ENCODE data around the gene CASK.

CASK gene

DNA sequence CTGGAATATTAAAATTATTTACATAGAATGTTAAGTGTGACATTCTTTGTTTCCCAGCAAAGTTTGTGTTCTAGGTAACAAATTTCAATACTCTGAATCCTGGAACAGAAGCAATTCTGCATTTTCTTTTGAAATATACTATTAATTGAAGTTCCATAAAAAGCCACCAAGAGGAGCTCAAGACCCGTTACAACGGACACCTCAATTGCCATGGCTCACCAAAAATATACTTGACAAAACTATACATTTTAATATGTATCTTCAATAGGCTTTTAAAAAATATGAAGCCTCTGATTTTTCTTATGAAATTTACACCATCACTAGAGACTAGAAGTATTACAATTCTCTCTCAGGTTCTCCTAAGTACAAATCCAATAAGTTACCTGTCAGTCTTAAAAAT lies 364.8 kb downstream of the CASK start:
- Histone ChIP-seq H4K20me1 (ENCODE audit: insufficient read depth, low read length) (no peaks in the 10 kb centered on the region), H3K79me2 (ENCODE audit: insufficient read depth, low read length) (no peaks in the 10 kb centered on the region), H3K4me3 (ENCODE audit: low read depth, low read length, poor library complexity, severe bottlenecking) (no peak overlapping the region), H3K9me2 (ENCODE audit: low read depth, low read length) (no peaks in the 10 kb centered on the region), H3K27me3 (ENCODE audit: insufficient read depth, low read length) (no peaks in the 10 kb centered on the region), H3K27ac (ENCODE audit: low read depth, low read length, poor library complexity, severe bottlenecking) (no peak overlapping the region), H3K36me3 (ENCODE audit: insufficient read depth, low read length) (no peaks in the 10 kb centered on the region; the same call in 1 of the 2 replicates), H3F3A (ENCODE audit: insufficient read depth, low read length) (no peaks in the 10 kb centered on the region), H3K4me1 (ENCODE audit: insufficient read depth, low read length, severe bottlenecking) (peaks cover 52% of the 10 kb centered on the region), H3K9me3 (ENCODE audit: low read length) (no peaks in the 10 kb centered on the region), H2AFZ (ENCODE audit: low read length) (no peak overlapping the region), H3K4me2 (ENCODE audit: low read length) (no peak overlapping the region), H3K9ac (ENCODE audit: low read length) (no peak overlapping the region)
- no peak for TF ChIP-seq EZH2 (IDR thresholded peaks at IDR 0.05; ENCODE audit: borderline replicate concordance, low read length)
- TF ChIP-seq, protein P1, sequence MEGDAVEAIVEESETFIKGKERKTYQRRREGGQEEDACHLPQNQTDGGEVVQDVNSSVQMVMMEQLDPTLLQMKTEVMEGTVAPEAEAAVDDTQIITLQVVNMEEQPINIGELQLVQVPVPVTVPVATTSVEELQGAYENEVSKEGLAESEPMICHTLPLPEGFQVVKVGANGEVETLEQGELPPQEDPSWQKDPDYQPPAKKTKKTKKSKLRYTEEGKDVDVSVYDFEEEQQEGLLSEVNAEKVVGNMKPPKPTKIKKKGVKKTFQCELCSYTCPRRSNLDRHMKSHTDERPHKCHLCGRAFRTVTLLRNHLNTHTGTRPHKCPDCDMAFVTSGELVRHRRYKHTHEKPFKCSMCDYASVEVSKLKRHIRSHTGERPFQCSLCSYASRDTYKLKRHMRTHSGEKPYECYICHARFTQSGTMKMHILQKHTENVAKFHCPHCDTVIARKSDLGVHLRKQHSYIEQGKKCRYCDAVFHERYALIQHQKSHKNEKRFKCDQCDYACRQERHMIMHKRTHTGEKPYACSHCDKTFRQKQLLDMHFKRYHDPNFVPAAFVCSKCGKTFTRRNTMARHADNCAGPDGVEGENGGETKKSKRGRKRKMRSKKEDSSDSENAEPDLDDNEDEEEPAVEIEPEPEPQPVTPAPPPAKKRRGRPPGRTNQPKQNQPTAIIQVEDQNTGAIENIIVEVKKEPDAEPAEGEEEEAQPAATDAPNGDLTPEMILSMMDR (IDR thresholded peaks at IDR 0.05; ENCODE audit: low read length): peak; percentile 49

DNA sequence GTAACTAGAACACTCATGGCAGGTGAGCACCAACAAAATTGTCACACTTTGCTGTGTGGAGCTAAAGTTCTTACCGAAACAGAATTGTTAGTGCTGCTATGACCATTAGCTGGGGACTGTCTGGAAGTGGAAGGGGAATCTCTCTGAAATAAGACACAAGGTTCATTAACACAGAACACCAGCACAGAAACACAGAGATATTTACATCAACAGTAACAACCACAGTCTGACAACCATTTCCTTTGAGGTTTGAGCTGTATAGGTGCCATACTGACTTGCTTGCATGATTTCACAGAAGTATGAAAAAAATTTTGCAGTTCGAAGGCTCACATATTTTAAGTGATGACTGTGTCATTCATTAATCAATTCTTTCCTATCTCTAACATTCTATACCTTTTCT lies 366.4 kb downstream of the CASK start:
- Histone ChIP-seq H3F3A (ENCODE audit: insufficient read depth, low read length) (no peaks in the 10 kb centered on the region), H3K4me3 (ENCODE audit: low read depth, low read length, poor library complexity, severe bottlenecking) (no peak overlapping the region), H4K20me1 (ENCODE audit: insufficient read depth, low read length) (no peaks in the 10 kb centered on the region), H3K79me2 (ENCODE audit: insufficient read depth, low read length) (no peaks in the 10 kb centered on the region), H3K4me2 (ENCODE audit: low read length) (peak overlapping the region; percentile 49; the same call in 1 of the 2 replicates), H3K9me3 (ENCODE audit: low read length) (no peaks in the 10 kb centered on the region), H2AFZ (ENCODE audit: low read length) (no peak overlapping the region), H3K9me2 (ENCODE audit: low read depth, low read length) (no peaks in the 10 kb centered on the region), H3K27me3 (ENCODE audit: insufficient read depth, low read length) (no peaks in the 10 kb centered on the region), H3K27ac (ENCODE audit: low read depth, low read length, poor library complexity, severe bottlenecking) (peak overlapping the region; percentile 76), H3K36me3 (ENCODE audit: insufficient read depth, low read length) (peaks cover 4% of the 10 kb centered on the region; the same call in 1 of the 2 replicates), H3K9ac (ENCODE audit: low read length) (peak overlapping the region; percentile 9; the same call in 1 of the 2 replicates), H3K4me1 (ENCODE audit: insufficient read depth, low read length, severe bottlenecking) (peaks cover 52% of the 10 kb centered on the region)
- TF ChIP-seq, protein P1 (IDR thresholded peaks at IDR 0.05; ENCODE audit: low read length): no peak
- TF ChIP-seq EZH2 (IDR thresholded peaks at IDR 0.05; ENCODE audit: borderline replicate concordance, low read length): no peak

DNA sequence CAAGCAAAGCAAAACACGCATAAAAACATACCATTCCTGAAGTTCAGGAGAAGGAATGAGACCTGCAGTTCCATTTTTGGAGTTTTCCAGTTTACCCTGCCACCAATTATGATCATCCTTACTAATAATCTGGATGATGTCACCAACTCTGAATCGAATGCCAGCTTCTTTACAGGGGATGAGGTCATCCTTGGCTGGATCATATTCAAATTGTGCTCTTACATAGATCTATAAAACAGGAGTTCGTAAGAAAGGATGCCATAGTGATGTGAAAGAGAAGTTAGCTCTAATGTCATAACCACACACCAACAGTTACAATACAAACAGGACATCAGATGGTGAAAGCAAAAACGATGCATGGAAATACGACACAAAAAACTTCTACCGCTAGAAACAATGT lies 369.7 kb downstream of the CASK start:
- Histone ChIP-seq H4K20me1 (ENCODE audit: insufficient read depth, low read length) (no peaks in the 10 kb centered on the region), H3K9me3 (ENCODE audit: low read length) (no peaks in the 10 kb centered on the region), H3K4me2 (ENCODE audit: low read length) (no peak overlapping the region), H3K9me2 (ENCODE audit: low read depth, low read length) (no peaks in the 10 kb centered on the region), H2AFZ (ENCODE audit: low read length) (no peak overlapping the region), H3F3A (ENCODE audit: insufficient read depth, low read length) (no peaks in the 10 kb centered on the region), H3K79me2 (ENCODE audit: insufficient read depth, low read length) (no peaks in the 10 kb centered on the region), H3K27ac (ENCODE audit: low read depth, low read length, poor library complexity, severe bottlenecking) (no peak overlapping the region), H3K36me3 (ENCODE audit: insufficient read depth, low read length) (peaks cover 8% of the 10 kb centered on the region; the same call in 1 of the 2 replicates), H3K27me3 (ENCODE audit: insufficient read depth, low read length) (no peaks in the 10 kb centered on the region), H3K4me1 (ENCODE audit: insufficient read depth, low read length, severe bottlenecking) (peaks cover 31% of the 10 kb centered on the region), H3K9ac (ENCODE audit: low read length) (no peak overlapping the region), H3K4me3 (ENCODE audit: low read depth, low read length, poor library complexity, severe bottlenecking) (no peak overlapping the region)
- TF ChIP-seq, protein P1 (IDR thresholded peaks at IDR 0.05; ENCODE audit: low read length): no peak
- no peak for TF ChIP-seq EZH2 (IDR thresholded peaks at IDR 0.05; ENCODE audit: borderline replicate concordance, low read length)

All from OCI-LY1 (cell line).